ENCODE data around the gene HSD17B11.

DNA sequence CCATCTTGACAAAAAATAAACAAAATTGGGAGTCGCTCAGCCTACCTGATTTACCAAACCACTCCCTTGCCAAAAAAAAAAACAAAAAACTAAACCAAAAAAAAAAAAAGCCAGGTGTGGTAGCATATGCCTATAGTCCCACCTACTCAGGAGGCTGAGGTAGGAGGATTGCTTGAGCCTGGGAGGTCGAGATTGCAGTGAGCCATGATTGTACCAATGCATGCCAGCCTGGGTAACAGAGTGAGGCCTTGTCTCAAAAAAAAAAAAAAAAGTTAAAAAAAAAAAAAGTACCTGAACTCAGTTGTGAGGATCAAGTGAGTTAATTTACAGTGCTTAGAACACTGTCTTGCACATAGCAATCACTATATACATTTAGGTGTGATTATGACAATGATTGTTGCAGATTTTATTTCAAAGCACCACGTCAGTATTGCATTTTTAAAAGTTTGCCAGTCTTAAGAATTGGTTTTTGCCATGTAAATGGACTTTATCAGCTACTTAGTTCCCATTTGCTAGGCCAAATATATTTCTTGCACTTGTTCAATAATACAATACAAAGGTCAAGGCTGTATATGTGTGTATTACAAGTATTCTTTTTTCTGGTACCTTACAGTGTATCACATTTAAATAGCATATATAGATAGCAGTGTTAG lies 36.0 kb upstream of the HSD17B11 start:
- TF ChIP-seq POLR2A (IDR thresholded peaks at IDR 0.05) = no peak
- TF ChIP-seq, protein P1, sequence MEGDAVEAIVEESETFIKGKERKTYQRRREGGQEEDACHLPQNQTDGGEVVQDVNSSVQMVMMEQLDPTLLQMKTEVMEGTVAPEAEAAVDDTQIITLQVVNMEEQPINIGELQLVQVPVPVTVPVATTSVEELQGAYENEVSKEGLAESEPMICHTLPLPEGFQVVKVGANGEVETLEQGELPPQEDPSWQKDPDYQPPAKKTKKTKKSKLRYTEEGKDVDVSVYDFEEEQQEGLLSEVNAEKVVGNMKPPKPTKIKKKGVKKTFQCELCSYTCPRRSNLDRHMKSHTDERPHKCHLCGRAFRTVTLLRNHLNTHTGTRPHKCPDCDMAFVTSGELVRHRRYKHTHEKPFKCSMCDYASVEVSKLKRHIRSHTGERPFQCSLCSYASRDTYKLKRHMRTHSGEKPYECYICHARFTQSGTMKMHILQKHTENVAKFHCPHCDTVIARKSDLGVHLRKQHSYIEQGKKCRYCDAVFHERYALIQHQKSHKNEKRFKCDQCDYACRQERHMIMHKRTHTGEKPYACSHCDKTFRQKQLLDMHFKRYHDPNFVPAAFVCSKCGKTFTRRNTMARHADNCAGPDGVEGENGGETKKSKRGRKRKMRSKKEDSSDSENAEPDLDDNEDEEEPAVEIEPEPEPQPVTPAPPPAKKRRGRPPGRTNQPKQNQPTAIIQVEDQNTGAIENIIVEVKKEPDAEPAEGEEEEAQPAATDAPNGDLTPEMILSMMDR (IDR thresholded peaks at IDR 0.05) = no peak
